Midbrain (tissue), 1 donor: ENCODE results near the gene ITIH4.

Experiments
- DNase-seq: peaks from one replicate; lab custom pipeline; 2025; lab: John Stamatoyannopoulos, UW

Gene ITIH4

GRCh38 chr3:52830535-52831258 is at the start of gene ITIH4:
TSS of gene ITIH4 (minus strand) at chr3:52830672. CDS start at chr3:52830642, 30 bp downstream.
- no peak for DNase-seq

GRCh38 chr3:52880047-52880446 is 49.6 kb upstream of the ITIH4 start:
- no peak for DNase-seq

- DNase-seq = no peak
Measured at GRCh38 chr3:52879581-52879980, 49.1 kb upstream of the ITIH4 start.

- DNase-seq = no peak
Measured at GRCh38 chr3:52879090-52879489, 48.6 kb upstream of the ITIH4 start.

- DNase-seq = no peak
Measured at GRCh38 chr3:52877085-52877484, 46.6 kb upstream of the ITIH4 start.

- no peak for DNase-seq
Measured at GRCh38 chr3:52874864-52875587, 44.6 kb upstream of the ITIH4 start.

GRCh38 chr3:52874160-52874701 is 43.8 kb upstream of the ITIH4 start:
- DNase-seq = no peak

- no peak for DNase-seq
Measured at GRCh38 chr3:52873433-52874159, 43.1 kb upstream of the ITIH4 start.

- DNase-seq = no peak
Measured at GRCh38 chr3:52872245-52872644, 41.8 kb upstream of the ITIH4 start.

GRCh38 chr3:52871761-52872160 is 41.3 kb upstream of the ITIH4 start:
- no peak for DNase-seq

GRCh38 chr3:52870471-52870870 is 40.0 kb upstream of the ITIH4 start:
- DNase-seq = no peak

- DNase-seq = no peak
Measured at GRCh38 chr3:52866427-52866826, 36.0 kb upstream of the ITIH4 start.

- DNase-seq = no peak
Measured at GRCh38 chr3:52865994-52866393, 35.5 kb upstream of the ITIH4 start.

- DNase-seq = no peak
Measured at GRCh38 chr3:52860424-52860768, 29.9 kb upstream of the ITIH4 start.

GRCh38 chr3:52859686-52860423 is 29.4 kb upstream of the ITIH4 start:
- no peak for DNase-seq

- no peak for DNase-seq
Measured at GRCh38 chr3:52857864-52858263, 27.4 kb upstream of the ITIH4 start.

- DNase-seq = no peak
Measured at GRCh38 chr3:52857133-52857532, 26.7 kb upstream of the ITIH4 start.

GRCh38 chr3:52856666-52857065 is 26.2 kb upstream of the ITIH4 start:
- DNase-seq = no peak

GRCh38 chr3:52854013-52854412 is 23.5 kb upstream of the ITIH4 start:
- no peak for DNase-seq

- no peak for DNase-seq
Measured at GRCh38 chr3:52852419-52852818, 21.9 kb upstream of the ITIH4 start.

- DNase-seq = no peak
Measured at GRCh38 chr3:52851348-52851747, 20.9 kb upstream of the ITIH4 start.

- no peak for DNase-seq
Measured at GRCh38 chr3:52849656-52850055, 19.2 kb upstream of the ITIH4 start.
